K562 (cell line): Measurements from ENCODE around the gene DBI. TPM values are rescaled to one million over a fixed set of nuclear protein-coding genes. Genes with fewer than 3 reads are reported as not detected.

Experiments
- EHMT2 ChIP-seq: fragments of 450-650 bp; IDR thresholded peaks from 2 replicates; pipeline ENCODE4 v1.6.1; 2018; ENCODE audit warnings: antibody characterized with exemption
- HNRNPK ChIP-seq: fragments of 200-400 bp; formaldehyde crosslinking; IDR thresholded peaks from one replicate; pipeline ENCODE4 v1.6.1; 2018; ENCODE audit warnings: mild to moderate bottlenecking, low read depth, low read length; ENCODE audit not compliant: poor library complexity, severe bottlenecking
- MIER1 ChIP-seq: fragments of 450-650 bp; IDR thresholded peaks from 2 replicates; pipeline ENCODE4 v1.6.1; 2016; ENCODE audit warnings: antibody characterized with exemption, mild to moderate bottlenecking, low read depth
- RB1 ChIP-seq: fragments of 450-650 bp; IDR thresholded peaks from 2 replicates; pipeline ENCODE4 v1.6.1; 2017; ENCODE audit warnings: low read depth, mild to moderate bottlenecking
- STAG1 ChIP-seq: sonication (generic); formaldehyde crosslinking; IDR thresholded peaks from 2 replicates; pipeline ENCODE4 v1.5.0; 2020; ENCODE audit warnings: missing genetic modification reagents, borderline replicate concordance
- TEAD4 ChIP-seq, 2 experiments: sonication (generic) in 1 of 2; formaldehyde crosslinking in 1 of 2; IDR thresholded peaks; 2 replicates each; pipeline versions ENCODE4 v1.6.1 to v1.8.0; 2012 to 2022; ENCODE audit warnings: borderline replicate concordance in 1 of 2, inconsistent platforms in 1 of 2, low read length in 1 of 2, mild to moderate bottlenecking in 1 of 2, missing genetic modification reagents in 1 of 2
- polyA plus RNA-seq, 8 experiments: library from polyadenylated mRNA; depleted of rRNA in 4 of 8; stranded (reverse) in 5 of 8; unstranded in 3 of 8; fragments of >200 nt; fragmentation: Nextera tagmentation in 2 of 8; fragmentation: Illumina TruSeq in 1 of 8; extraction: Ambion mirVana in 2 of 8; extraction: Trizol in 1 of 8; gene quantifications; 2 replicates each; pipeline versions ENCODE4 v1.2.1 to v1.2.3, GENCODE V29; 2011 to 2014; ENCODE audit warnings: inconsistent platforms in 1 of 8, missing spikeins in 1 of 8
- total RNA-seq, 7 experiments: library from RNA; depleted of rRNA in 6 of 7; stranded (reverse); fragments of >200 nt in 6 of 7; fragmentation: Illumina TruSeq in 2 of 7; extraction: Trizol in 2 of 7; gene quantifications; 2 replicates each; pipeline versions ENCODE4 v1.2.1 to v1.2.3, GENCODE V29; 2011 to 2021; ENCODE audit warnings: low replicate concordance in 1 of 7
- TF ChIP-seq, protein P1 (sequence below): fragments of 250-450 bp; sonication (Bioruptor Pico); IDR thresholded peaks from 2 replicates; pipeline ENCODE4 v1.5.0; 2021; ENCODE audit warnings: mild to moderate bottlenecking, moderate library complexity
- TF ChIP-seq, protein P2 (sequence below): fragments of 200-800 bp; sonication (Bioruptor generic); IDR thresholded peaks from 2 replicates; pipeline ENCODE4 v1.6.1; 2017; ENCODE audit warnings: missing genetic modification characterization, missing compliant biosample characterization
- TF ChIP-seq, protein P3 (sequence below): fragments of 450-650 bp; IDR thresholded peaks from 2 replicates; pipeline ENCODE4 v1.7.1; 2018; ENCODE audit warnings: mild to moderate bottlenecking, low read depth; ENCODE audit not compliant: partially characterized antibody
- TF ChIP-seq, protein P4 (sequence below): fragments of 250-450 bp; sonication (Bioruptor Pico); IDR thresholded peaks from 2 replicates; pipeline ENCODE4 v1.4.0; 2020; ENCODE audit warnings: mild to moderate bottlenecking, moderate library complexity
- TF ChIP-seq, protein P5 (sequence below): sonication (generic); formaldehyde crosslinking; IDR thresholded peaks from 2 replicates; pipeline ENCODE4 v1.8.0; 2023; ENCODE audit warnings: mild to moderate bottlenecking, missing genetic modification reagents
- TF ChIP-seq, protein P6 (sequence below): fragments of 450-650 bp; formaldehyde crosslinking; IDR thresholded peaks from 2 replicates; pipeline ENCODE4 v1.4.0; 2022; ENCODE audit warnings: mild to moderate bottlenecking, moderate library complexity

Gene DBI
- total and polyA plus RNA-seq, 9 of the 15 experiments (the other 6 are each of a cell fraction or from before 2014, with no cell fraction given): 55.8 to 443 (median 194) TPM

DNA sequence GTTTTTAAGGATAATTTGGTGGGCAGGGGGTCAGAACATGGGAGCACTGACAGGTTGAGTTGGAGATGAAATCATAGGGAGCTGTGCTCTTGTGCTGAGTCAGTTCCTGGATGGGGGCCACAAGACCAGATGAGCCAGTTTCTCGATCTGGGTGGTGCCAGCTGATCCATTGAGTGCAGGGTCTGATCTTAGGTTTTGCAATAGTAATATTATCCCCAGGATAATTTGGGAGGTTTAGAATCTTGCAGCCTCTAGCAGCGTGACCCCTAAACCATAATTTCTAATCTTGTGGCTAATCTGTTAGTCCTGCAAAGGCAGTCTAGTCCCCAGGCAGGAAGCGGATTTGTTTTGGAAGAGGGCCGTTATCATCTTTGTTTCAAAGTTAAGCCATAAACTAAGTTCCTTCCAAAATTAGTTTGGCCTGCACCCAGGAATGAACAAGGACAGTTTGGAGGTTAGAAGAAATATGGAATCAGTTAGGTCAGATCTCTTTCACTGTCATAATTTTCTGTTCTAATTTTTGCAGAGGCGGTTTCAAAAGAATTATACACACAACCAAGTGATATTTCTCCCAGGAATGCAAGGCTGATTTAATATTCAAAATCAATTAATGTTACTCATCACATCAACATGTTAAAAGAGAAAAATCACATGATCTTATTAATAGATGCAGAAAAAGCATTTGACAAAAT is 23.0 kb downstream of the DBI start (continued):
- TF ChIP-seq, protein P1, sequence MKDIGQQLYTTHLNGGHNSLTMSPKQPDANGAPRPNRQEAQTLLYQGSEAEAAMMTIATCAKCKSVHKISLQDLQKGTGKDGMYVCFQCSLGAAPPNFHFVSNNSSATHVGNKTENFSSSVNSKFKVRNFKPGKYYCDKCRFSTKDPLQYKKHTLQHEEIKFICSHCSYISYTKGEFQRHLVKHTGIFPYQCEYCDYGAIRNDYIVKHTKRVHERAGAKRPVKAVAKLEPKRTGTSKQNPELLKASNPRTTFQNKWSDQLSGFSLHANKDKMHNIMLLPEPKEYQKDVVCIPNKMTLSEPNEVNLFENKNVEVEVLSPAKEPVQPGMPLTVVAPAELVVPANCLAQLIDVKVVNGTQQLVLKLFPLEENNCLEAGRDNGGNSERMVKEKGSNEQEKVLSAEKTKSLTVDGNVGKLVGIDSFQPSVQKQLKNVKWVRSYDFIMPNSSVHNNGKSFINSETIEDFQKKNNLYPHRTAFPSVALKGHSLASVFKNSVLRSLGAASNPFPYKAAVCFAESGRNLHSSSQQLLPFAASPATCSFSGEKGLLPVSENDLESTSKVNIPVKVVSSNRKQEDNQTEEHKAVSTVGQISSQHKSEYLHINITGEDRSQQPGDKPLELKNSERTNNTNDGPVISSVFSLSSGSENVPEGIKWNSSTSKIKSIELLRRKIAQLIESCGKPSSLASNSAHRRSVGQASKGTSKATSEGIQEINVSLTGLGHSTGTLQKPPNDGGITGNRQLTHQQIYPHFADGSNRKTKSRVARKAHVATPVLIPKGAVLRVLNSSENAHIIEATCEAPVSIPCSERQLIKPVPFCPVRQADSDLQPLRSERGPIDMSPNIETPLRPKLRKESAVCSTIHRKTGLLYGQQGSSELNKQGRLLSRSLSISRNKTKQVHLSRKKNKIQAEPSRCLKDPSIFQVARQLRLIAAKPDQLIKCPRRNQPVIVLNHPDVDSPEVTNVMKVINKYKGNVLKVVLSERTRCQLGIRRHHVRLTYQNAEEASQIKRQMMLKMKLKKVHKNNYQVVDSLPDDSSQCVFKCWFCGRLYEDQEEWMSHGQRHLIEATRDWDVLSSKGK (CRISPR knock-in tag): no peak
- TF ChIP-seq MIER1 (no peak), RB1 (no peak), STAG1 (CRISPR knock-in tag) (no peak), TEAD4 (IDR thresholded peaks at IDR 0.05; ENCODE audit: low read length) (no peak), TEAD4 (CRISPR knock-in tag; IDR thresholded peaks at IDR 0.05; ENCODE audit: borderline replicate concordance) (no peak), HNRNPK (no peak), EHMT2 (no peak)
- TF ChIP-seq, protein P2, sequence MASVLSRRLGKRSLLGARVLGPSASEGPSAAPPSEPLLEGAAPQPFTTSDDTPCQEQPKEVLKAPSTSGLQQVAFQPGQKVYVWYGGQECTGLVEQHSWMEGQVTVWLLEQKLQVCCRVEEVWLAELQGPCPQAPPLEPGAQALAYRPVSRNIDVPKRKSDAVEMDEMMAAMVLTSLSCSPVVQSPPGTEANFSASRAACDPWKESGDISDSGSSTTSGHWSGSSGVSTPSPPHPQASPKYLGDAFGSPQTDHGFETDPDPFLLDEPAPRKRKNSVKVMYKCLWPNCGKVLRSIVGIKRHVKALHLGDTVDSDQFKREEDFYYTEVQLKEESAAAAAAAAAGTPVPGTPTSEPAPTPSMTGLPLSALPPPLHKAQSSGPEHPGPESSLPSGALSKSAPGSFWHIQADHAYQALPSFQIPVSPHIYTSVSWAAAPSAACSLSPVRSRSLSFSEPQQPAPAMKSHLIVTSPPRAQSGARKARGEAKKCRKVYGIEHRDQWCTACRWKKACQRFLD (CRISPR knock-in tag): no peak; the same call in 1 of the 2 replicates
- TF ChIP-seq, protein P3, sequence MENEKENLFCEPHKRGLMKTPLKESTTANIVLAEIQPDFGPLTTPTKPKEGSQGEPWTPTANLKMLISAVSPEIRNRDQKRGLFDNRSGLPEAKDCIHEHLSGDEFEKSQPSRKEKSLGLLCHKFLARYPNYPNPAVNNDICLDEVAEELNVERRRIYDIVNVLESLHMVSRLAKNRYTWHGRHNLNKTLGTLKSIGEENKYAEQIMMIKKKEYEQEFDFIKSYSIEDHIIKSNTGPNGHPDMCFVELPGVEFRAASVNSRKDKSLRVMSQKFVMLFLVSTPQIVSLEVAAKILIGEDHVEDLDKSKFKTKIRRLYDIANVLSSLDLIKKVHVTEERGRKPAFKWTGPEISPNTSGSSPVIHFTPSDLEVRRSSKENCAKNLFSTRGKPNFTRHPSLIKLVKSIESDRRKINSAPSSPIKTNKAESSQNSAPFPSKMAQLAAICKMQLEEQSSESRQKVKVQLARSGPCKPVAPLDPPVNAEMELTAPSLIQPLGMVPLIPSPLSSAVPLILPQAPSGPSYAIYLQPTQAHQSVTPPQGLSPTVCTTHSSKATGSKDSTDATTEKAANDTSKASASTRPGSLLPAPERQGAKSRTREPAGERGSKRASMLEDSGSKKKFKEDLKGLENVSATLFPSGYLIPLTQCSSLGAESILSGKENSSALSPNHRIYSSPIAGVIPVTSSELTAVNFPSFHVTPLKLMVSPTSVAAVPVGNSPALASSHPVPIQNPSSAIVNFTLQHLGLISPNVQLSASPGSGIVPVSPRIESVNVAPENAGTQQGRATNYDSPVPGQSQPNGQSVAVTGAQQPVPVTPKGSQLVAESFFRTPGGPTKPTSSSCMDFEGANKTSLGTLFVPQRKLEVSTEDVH: no peak
- TF ChIP-seq, protein P4, sequence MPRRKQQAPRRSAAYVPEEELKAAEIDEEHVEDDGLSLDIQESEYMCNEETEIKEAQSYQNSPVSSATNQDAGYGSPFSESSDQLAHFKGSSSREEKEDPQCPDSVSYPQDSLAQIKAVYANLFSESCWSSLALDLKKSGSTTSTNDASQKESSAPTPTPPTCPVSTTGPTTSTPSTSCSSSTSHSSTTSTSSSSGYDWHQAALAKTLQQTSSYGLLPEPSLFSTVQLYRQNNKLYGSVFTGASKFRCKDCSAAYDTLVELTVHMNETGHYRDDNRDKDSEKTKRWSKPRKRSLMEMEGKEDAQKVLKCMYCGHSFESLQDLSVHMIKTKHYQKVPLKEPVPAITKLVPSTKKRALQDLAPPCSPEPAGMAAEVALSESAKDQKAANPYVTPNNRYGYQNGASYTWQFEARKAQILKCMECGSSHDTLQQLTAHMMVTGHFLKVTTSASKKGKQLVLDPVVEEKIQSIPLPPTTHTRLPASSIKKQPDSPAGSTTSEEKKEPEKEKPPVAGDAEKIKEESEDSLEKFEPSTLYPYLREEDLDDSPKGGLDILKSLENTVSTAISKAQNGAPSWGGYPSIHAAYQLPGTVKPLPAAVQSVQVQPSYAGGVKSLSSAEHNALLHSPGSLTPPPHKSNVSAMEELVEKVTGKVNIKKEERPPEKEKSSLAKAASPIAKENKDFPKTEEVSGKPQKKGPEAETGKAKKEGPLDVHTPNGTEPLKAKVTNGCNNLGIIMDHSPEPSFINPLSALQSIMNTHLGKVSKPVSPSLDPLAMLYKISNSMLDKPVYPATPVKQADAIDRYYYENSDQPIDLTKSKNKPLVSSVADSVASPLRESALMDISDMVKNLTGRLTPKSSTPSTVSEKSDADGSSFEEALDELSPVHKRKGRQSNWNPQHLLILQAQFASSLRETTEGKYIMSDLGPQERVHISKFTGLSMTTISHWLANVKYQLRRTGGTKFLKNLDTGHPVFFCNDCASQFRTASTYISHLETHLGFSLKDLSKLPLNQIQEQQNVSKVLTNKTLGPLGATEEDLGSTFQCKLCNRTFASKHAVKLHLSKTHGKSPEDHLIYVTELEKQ (CRISPR knock-in tag): no peak
- TF ChIP-seq, protein P5, sequence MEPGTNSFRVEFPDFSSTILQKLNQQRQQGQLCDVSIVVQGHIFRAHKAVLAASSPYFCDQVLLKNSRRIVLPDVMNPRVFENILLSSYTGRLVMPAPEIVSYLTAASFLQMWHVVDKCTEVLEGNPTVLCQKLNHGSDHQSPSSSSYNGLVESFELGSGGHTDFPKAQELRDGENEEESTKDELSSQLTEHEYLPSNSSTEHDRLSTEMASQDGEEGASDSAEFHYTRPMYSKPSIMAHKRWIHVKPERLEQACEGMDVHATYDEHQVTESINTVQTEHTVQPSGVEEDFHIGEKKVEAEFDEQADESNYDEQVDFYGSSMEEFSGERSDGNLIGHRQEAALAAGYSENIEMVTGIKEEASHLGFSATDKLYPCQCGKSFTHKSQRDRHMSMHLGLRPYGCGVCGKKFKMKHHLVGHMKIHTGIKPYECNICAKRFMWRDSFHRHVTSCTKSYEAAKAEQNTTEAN (CRISPR knock-in tag): no peak
- TF ChIP-seq, protein P6, sequence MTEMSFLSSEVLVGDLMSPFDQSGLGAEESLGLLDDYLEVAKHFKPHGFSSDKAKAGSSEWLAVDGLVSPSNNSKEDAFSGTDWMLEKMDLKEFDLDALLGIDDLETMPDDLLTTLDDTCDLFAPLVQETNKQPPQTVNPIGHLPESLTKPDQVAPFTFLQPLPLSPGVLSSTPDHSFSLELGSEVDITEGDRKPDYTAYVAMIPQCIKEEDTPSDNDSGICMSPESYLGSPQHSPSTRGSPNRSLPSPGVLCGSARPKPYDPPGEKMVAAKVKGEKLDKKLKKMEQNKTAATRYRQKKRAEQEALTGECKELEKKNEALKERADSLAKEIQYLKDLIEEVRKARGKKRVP (CRISPR knock-in tag): no peak
